Measurements from ENCODE around the gene INO80B. TPM values are rescaled to one million over a fixed set of nuclear protein-coding genes. Genes with fewer than 3 reads are reported as not detected.

The INO80B gene
- total and polyA plus RNA-seq, 2 of the 8 experiments (the other 6 are each of a cell fraction or from before 2014, with no cell fraction given): 3.9 to 18.5 TPM

- TF ChIP-seq GTF2F1 (IDR thresholded peaks at IDR 0.05; ENCODE audit: borderline replicate concordance, low read depth, low read length) (no peak), SIRT6 (IDR thresholded peaks at IDR 0.05; ENCODE audit: low read length) (no peak), KDM5A (IDR thresholded peaks at IDR 0.05; ENCODE audit: low read length) (no peak), CHD1 (IDR thresholded peaks at IDR 0.05; ENCODE audit: low read depth, low read length) (no peak), CBX8 (IDR thresholded peaks at IDR 0.05; ENCODE audit: borderline replicate concordance, low read depth, low read length) (no peak)
These were observed 4.2 kb upstream of the INO80B start (continued) for GRCh38 chr2:74450570-74451190.
